ENCODE results near the gene TSPAN15.
"Not testable (repeated sequence)": the region's sequence is repeated elsewhere in the genome, so short reads cannot be mapped to it uniquely, and the experiment has no call there.

TSPAN15 gene

GRCh38 chr10:69449841-69450240, 1.4 kb upstream of the TSPAN15 start:
- DNase-seq, result peak in 1 of 2 experiments; percentile 32

- not testable (repeated sequence) for DNase-seq
Observed at GRCh38 chr10:69450395-69450794, 870 bp upstream of the TSPAN15 start.

GRCh38 chr10:69451784-69452251, 553 bp downstream of the TSPAN15 start:
- DNase-seq, result no peak

GRCh38 chr10:69452676-69453415, 1.6 kb downstream of the TSPAN15 start:
- no peak for DNase-seq

- DNase-seq, result no peak
Observed at GRCh38 chr10:69453795-69454194, 2.5 kb downstream of the TSPAN15 start.

- no peak for DNase-seq
Observed at GRCh38 chr10:69455006-69455763, 3.9 kb downstream of the TSPAN15 start.

- DNase-seq, result no peak
Observed at GRCh38 chr10:69456880-69457693, 5.8 kb downstream of the TSPAN15 start.

GRCh38 chr10:69457771-69458237, 6.5 kb downstream of the TSPAN15 start:
- DNase-seq, result no peak

- no peak for DNase-seq
Observed at GRCh38 chr10:69458430-69459100, 7.3 kb downstream of the TSPAN15 start.

- DNase-seq, result no peak
Observed at GRCh38 chr10:69459101-69459790, 8.0 kb downstream of the TSPAN15 start.

- no peak for DNase-seq
Observed at GRCh38 chr10:69459893-69460575, 8.8 kb downstream of the TSPAN15 start.

GRCh38 chr10:69460576-69461242, 9.4 kb downstream of the TSPAN15 start:
- DNase-seq, result no peak

GRCh38 chr10:69461243-69462025, 10.2 kb downstream of the TSPAN15 start:
- DNase-seq, result no peak

GRCh38 chr10:69463886-69464285, 12.6 kb downstream of the TSPAN15 start:
- DNase-seq, result no peak

GRCh38 chr10:69464401-69464800, 13.1 kb downstream of the TSPAN15 start:
- no peak for DNase-seq

- no peak for DNase-seq
Observed at GRCh38 chr10:69464801-69465401, 13.6 kb downstream of the TSPAN15 start.

GRCh38 chr10:69465457-69466157, 14.3 kb downstream of the TSPAN15 start:
- DNase-seq, result no peak

GRCh38 chr10:69466158-69466490, 14.9 kb downstream of the TSPAN15 start:
- no peak for DNase-seq

GRCh38 chr10:69466689-69467088, 15.4 kb downstream of the TSPAN15 start:
- no peak for DNase-seq

Measured in stimulated activated CD4-positive, alpha-beta T cell treated with anti-CD3 and anti-CD28 coated beads, Interleukin-4, amount 100 ng/mL, for 4 hours (primary cell).